Right lobe of liver (tissue), 4 donors: ENCODE data around the gene C2CD4D.

Experiments
- CTCF ChIP-seq, 4 donors: fragments of 200-600 bp in 3 of 4; fragments of 450-650 bp in 1 of 4; IDR thresholded peaks; one replicate each; pipeline versions ENCODE4 v1.5.1 to v1.8.0; 2016 to 2022; ENCODE audit warnings: antibody characterized with exemption in 4 of 4, mild to moderate bottlenecking in 2 of 4
- POLR2A ChIP-seq: fragments of 450-650 bp; IDR thresholded peaks from one replicate; pipeline ENCODE4 v1.6.1; 2017; ENCODE audit warnings: antibody characterized with exemption, mild to moderate bottlenecking
- donor health status: DM: no; HTN: no; CAD: no.
- donor health status: DM: no; HTN: no; CAD: no.
- donor health status: DM: no; HTN: yes; CAD: no.

- TF ChIP-seq POLR2A (no peak), CTCF (IDR thresholded peaks at IDR 0.05) (no peak)
Measured at GRCh38 chr1:151835596-151835995, 4.0 kb downstream of the C2CD4D start.
